Ureter (tissue), 1 donor: ENCODE results near the gene PLOD2. TPM values are rescaled to one million over a fixed set of nuclear protein-coding genes. Genes with fewer than 3 reads are reported as not detected.
A peak's percentile ranks its signal among the peaks of the same experiment; 100 is the strongest.

ENCODE experiments used
- DNase-seq: peaks from one replicate; pipeline ENCODE4 v3.0.0-alpha.2; 2020; ENCODE audit warnings: low spot score
- total RNA-seq: library from RNA; stranded (reverse); gene quantifications from one replicate; pipeline ENCODE4 v1.2.4, GENCODE V29; 2023
- donor health status: DM: yes; HTN: yes; CAD: no.

Gene PLOD2
- total RNA-seq: 17.7 TPM

GRCh38 chr3:146160964-146161662 is at the start of gene PLOD2:
Gene PLOD2, minus strand, starts transcription at chr3:146161184. Its CDS starts 195 bp downstream, at chr3:146160989.
- DNase-seq: peak; percentile 75

GRCh38 chr3:146209371-146209770 is 48.4 kb upstream of the PLOD2 start:
- no peak for DNase-seq

DNA sequence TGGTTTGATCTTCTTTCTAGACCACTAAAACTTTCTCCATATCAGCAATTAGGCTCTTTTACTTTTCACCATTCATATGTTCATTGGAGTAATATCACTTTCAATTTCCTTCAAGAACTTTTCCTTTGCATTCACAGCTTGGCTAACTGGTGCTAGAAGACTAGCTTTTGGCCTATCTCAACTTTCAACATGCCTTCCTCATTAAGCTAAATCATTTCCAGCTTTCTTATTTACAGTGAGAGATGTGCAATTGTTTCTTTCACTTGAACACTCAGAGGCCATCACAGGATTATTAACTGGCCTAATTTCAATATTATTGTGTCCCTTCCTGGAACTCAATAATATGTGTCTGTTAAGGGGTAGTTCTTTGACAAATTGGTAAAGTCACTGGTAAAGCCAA is 42.8 kb upstream of the PLOD2 start:
- no peak for DNase-seq

- DNase-seq: no peak
Measured at GRCh38 chr3:146200461-146201220, 39.7 kb upstream of the PLOD2 start.

GRCh38 chr3:146199762-146200161 is 38.8 kb upstream of the PLOD2 start:
- no peak for DNase-seq

GRCh38 chr3:146196789-146197188 is 35.8 kb upstream of the PLOD2 start:
- no peak for DNase-seq

GRCh38 chr3:146195605-146196004 is 34.6 kb upstream of the PLOD2 start:
- DNase-seq: no peak

GRCh38 chr3:146195030-146195429 is 34.0 kb upstream of the PLOD2 start:
- no peak for DNase-seq

DNA sequence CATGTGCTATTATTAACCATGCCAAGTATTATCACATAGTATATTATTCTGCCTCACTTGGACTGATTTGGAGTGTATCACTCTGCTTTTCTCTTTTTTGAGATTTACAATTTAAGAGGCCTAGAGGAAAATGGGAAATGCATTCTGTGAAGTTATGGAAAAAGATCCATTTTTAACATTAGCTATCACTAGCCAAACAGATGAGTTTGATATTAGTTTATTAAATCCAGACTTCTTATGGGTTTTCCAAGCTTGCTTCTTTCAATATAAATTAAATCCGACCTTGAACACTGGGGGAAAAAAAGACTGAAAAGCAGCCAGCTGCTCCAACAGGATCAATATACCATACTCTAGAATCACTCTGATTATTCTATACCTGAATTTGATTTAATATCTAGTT is 30.1 kb upstream of the PLOD2 start:
- no peak for DNase-seq

DNA sequence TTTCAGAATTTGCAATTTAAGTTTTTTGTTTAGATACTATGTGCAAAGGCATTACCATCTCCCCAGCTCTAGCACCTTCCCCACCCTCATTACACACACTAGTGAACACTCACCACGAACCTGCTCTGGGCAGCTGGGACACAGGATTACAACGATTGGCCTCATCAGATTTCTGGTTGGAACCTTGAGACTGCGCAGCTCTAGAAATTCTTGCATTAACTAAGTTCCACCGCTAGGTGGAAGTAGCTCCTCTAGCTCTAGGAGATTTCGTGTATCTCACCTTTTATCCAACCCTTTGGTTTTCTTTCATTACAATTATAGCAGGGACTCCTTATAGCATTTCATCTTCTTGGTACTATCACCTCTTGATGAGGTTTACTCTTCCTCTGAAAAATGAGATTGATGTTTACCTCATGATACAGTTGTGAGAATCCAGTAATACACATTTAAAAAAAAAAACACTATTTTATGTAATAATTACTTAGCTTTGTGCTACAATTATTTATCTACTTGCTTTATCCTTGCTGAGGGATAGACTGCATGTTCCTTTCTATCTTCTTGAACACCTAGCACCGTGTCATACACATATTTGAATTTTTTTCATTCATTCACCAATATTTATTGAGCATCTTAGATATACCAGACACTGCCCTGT is 28.7 kb upstream of the PLOD2 start:
- no peak for DNase-seq

DNA sequence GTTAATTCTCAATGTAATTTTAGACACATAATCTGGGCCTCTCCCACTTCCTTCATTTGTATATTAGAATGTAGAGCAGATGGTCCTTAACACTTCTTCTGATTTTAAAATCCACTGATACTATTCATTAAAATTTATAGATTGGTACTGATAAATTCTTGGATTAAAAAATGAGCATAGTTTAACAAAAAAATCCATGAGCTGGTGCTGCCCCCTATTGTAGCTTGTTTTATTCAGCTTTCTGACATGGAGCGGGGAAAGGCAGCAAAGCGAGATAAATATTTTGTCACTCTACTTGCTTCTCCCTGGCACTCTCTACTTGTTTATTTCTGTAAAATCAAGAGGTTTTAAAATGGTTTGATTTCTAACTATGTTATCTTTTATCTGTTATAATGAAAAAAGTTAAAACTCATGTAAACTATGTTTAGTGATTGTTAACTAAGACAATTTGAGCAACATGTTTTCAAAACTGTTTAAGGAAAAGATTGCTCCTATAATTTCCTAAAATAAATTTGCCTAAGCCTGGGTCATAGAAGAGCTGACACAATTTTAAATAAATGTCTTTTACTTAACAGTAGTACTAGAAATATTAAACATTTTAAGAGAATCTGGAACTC is 26.5 kb upstream of the PLOD2 start:
- no peak for DNase-seq

GRCh38 chr3:146184241-146185015 is 23.4 kb upstream of the PLOD2 start:
- DNase-seq: no peak

GRCh38 chr3:146181216-146181615 is 20.2 kb upstream of the PLOD2 start:
- DNase-seq: no peak

- DNase-seq: no peak
Measured at GRCh38 chr3:146180376-146180775, 19.4 kb upstream of the PLOD2 start.

GRCh38 chr3:146178006-146178689 is 17.2 kb upstream of the PLOD2 start:
- DNase-seq: no peak

DNA sequence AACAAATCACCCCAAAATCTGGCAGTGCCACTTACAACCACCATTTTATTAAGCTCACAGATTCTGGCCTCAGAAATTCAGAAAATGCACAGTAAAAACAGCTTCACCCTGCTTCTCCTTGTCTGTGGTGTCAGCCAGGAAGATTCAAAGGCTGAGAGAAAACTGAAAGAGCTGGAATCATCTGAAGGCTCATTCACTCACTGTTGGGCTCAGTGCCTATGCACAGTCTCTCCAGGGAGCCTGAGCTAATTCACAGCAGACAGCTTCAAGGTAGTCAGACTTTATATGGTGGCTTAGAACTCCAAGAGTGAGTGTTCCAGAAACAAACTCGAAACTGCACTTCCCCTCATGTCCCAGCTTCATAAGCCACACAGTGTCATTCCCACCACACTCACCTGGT is 16.5 kb upstream of the PLOD2 start:
- DNase-seq: no peak

- no peak for DNase-seq
Measured at GRCh38 chr3:146177072-146177471, 16.1 kb upstream of the PLOD2 start.

GRCh38 chr3:146172586-146172985 is 11.6 kb upstream of the PLOD2 start:
- no peak for DNase-seq

- no peak for DNase-seq
Measured at GRCh38 chr3:146170591-146170990, 9.6 kb upstream of the PLOD2 start.

DNA sequence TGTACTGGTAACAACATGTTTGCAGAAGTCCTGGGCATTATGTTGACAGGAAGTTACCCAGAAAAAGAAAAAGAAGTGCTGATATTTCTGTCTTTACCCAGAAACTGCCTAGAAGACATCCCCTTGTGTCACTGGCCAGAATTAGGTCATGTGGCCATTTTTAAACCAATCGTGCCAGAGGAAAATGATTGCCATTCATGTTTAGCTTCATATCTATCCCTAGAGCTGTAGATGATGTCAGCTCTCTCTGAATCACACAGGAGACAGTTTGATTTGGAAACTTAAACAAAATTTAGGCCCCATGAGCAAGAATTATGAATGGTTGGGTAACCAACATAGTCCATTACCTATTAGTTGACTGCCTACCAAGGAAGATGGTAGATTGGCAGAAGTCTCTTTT is 8.9 kb upstream of the PLOD2 start:
- no peak for DNase-seq

DNA sequence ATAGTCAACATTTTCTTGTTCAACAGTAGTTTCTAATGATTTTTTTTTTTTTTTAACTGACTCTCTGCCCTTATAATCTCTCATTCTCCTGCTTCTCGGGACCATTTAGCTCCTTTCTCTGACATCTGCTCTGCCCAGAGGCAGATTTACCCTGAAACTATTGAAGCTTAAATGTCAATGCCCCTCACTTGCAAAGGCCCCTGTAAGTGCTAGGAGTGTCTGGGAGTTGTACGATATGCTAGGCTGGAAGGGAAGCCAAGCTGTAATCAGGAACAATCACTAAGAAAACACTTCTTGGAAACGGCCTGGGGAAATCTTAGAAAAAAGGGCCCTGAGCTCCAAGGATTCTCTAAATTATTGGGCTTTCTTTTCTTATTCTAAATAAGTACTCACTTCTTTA is 5.8 kb upstream of the PLOD2 start:
- DNase-seq: no peak
